HepG2 (cell line): ENCODE results near the gene SAMD9L. TPM values are rescaled to one million over a fixed set of nuclear protein-coding genes. Genes with fewer than 3 reads are reported as not detected.

ENCODE experiments used
- ATAC-seq: fragments of 200-7000 bp; cut with Tn5 transposase; 3 replicates; pipeline ENCODE4 v1.9.1; 2020; ENCODE audit warnings: mild to moderate bottlenecking, moderate library complexity
- BruUV-seq: library from RNA; stranded (reverse); fragments of 400-500 nt; replicated peaks from 2 replicates; lab custom pipeline; 2021; lab: Mats Ljungman, UMichigan
- CTCF ChIA-PET: fragments of 300-600 bp; formaldehyde crosslinking; extraction: SDS; loops from one replicate; lab custom pipeline; 2021; ENCODE audit warnings: low total read pairs, inconsistent platforms, low intra/inter-chr PET ratio; lab: Yijun Ruan, JAX
- POLR2A ChIA-PET: fragments of 350-600 bp; sonication (Branson Sonifier 250); formaldehyde crosslinking; loops from one replicate; lab custom pipeline; 2020; ENCODE audit warnings: antibody characterized with exemption, inconsistent platforms; lab: Yijun Ruan, JAX
- DNase-seq: peaks from one replicate; pipeline ENCODE4 v3.0.0-alpha.2; 2015; ENCODE audit warnings: low spot score
- FAIRE-seq: peaks from 3 replicates; lab custom pipeline; 2011; peaks lifted over from hg19 to GRCh38; lab: Jason Lieb, UNC
- H2AFZ ChIP-seq: one replicate; pipeline ENCODE4 v1.6.1; 2011; ENCODE audit warnings: low read length, inconsistent platforms
- H3K27ac ChIP-seq: fragments of 300-600 bp; 3 replicates; pipeline ENCODE4 v1.8.0; 2011; ENCODE audit warnings: mixed run types, mild to moderate bottlenecking, mixed read lengths, low read length, inconsistent platforms; ENCODE audit not compliant: insufficient read depth; ENCODE audit errors: extremely low read length
- H3K27me3 ChIP-seq, 2 experiments: fragments of 200-600 bp in 1 of 2; 2 replicates in 1 of 2; 3 replicates in 1 of 2; pipeline versions ENCODE4 v1.6.0 to v1.8.0; 2011; ENCODE audit warnings: low read length in 2 of 2, mild to moderate bottlenecking in 2 of 2, moderate library complexity in 2 of 2, inconsistent platforms in 1 of 2; ENCODE audit not compliant: insufficient read depth in 2 of 2, control insufficient read depth in 1 of 2
- H3K36me3 ChIP-seq, 2 experiments: fragments of 200-600 bp in 1 of 2; replicated peaks in 1 of 2; 2 replicates in 1 of 2; 3 replicates in 1 of 2; pipeline versions ENCODE4 v1.5.1 to v1.8.0; 2011; ENCODE audit warnings: low read length in 2 of 2, inconsistent platforms in 1 of 2; ENCODE audit not compliant: insufficient read depth in 2 of 2, control insufficient read depth in 1 of 2
- H3K4me1 ChIP-seq: 2 replicates; pipeline ENCODE4 v1.5.1; 2012; ENCODE audit warnings: low read length, inconsistent platforms; ENCODE audit not compliant: insufficient read depth
- H3K4me2 ChIP-seq: 2 replicates; pipeline ENCODE4 v1.6.0; 2011; ENCODE audit warnings: low read depth, low read length, inconsistent platforms
- H3K4me3 ChIP-seq, 3 experiments: fragments of 200-600 bp in 1 of 3; sonication (generic), shearing (Covaris generic) in 1 of 3; replicated peaks in 1 of 3; 2 replicates each; pipeline ENCODE4 v1.5.1; 2011 to 2016; ENCODE audit warnings: low read length in 3 of 3, inconsistent platforms in 2 of 3, low read depth in 2 of 3, mild to moderate bottlenecking in 2 of 3, control low read depth in 1 of 3, mixed read lengths in 1 of 3; ENCODE audit not compliant: insufficient read depth in 1 of 3
- H3K79me2 ChIP-seq: one replicate; pipeline ENCODE4 v1.6.1; 2011; ENCODE audit warnings: low read length, inconsistent platforms; ENCODE audit not compliant: insufficient read depth
- H3K9ac ChIP-seq: 2 replicates; pipeline ENCODE4 v1.6.0; 2011; ENCODE audit warnings: mild to moderate bottlenecking, low read depth, low read length, inconsistent platforms; ENCODE audit not compliant: insufficient read depth
- H3K9me3 ChIP-seq: 2 replicates; pipeline ENCODE4 v1.5.1; 2012; ENCODE audit warnings: mild to moderate bottlenecking, low read length
- H4K20me1 ChIP-seq: 2 replicates; pipeline ENCODE4 v1.6.0; 2011; ENCODE audit warnings: inconsistent platforms, mild to moderate bottlenecking, low read length, moderate library complexity; ENCODE audit not compliant: insufficient read depth
- HNF4G ChIP-seq, 2 experiments: sonication (generic) in 1 of 2; formaldehyde crosslinking in 1 of 2; IDR thresholded peaks; 2 replicates each; pipeline versions ENCODE4 v1.4.0 to v1.6.1; 2011 to 2020; ENCODE audit warnings: borderline replicate concordance in 2 of 2, low read depth in 2 of 2, mild to moderate bottlenecking in 2 of 2, low read length in 1 of 2, missing genetic modification reagents in 1 of 2, moderate library complexity in 1 of 2
- ISL2 ChIP-seq: sonication (generic); formaldehyde crosslinking; IDR thresholded peaks from 2 replicates; pipeline ENCODE4 v1.5.0; 2020; ENCODE audit warnings: missing genetic modification reagents
- MEF2D ChIP-seq: sonication (generic); formaldehyde crosslinking; IDR thresholded peaks from 2 replicates; pipeline ENCODE4 v1.5.1; 2020; ENCODE audit warnings: mild to moderate bottlenecking, missing genetic modification reagents
- NCOA5 ChIP-seq: sonication (generic); formaldehyde crosslinking; IDR thresholded peaks from 2 replicates; pipeline ENCODE4 v1.4.0; 2020; ENCODE audit warnings: missing genetic modification reagents
- NFE2 ChIP-seq: sonication (generic); formaldehyde crosslinking; IDR thresholded peaks from 2 replicates; pipeline ENCODE4 v1.4.0; 2020; ENCODE audit warnings: missing genetic modification reagents
- REXO4 ChIP-seq: sonication (generic); formaldehyde crosslinking; IDR thresholded peaks from 2 replicates; pipeline ENCODE4 v1.8.0; 2022; ENCODE audit warnings: missing genetic modification reagents, mild to moderate bottlenecking, borderline replicate concordance
- SP5 ChIP-seq: IDR thresholded peaks from 2 replicates; pipeline ENCODE4 v1.6.1; 2016; ENCODE audit warnings: low read depth, borderline replicate concordance
- UBTF ChIP-seq: sonication (generic); formaldehyde crosslinking; IDR thresholded peaks from 2 replicates; pipeline ENCODE4 v1.4.0; 2020; ENCODE audit warnings: mild to moderate bottlenecking, missing genetic modification reagents
- ZNF136 ChIP-seq: sonication (generic); formaldehyde crosslinking; IDR thresholded peaks from 2 replicates; pipeline ENCODE4 v1.8.1; 2022; ENCODE audit warnings: low read depth, mild to moderate bottlenecking, moderate library complexity, missing genetic modification reagents
- ZNF691 ChIP-seq: sonication (generic); formaldehyde crosslinking; IDR thresholded peaks from 2 replicates; pipeline ENCODE4 v1.4.0; 2020; ENCODE audit warnings: missing genetic modification reagents, low read depth, mild to moderate bottlenecking, borderline replicate concordance
- ZNF878 ChIP-seq: sonication (generic); formaldehyde crosslinking; IDR thresholded peaks from 2 replicates; pipeline ENCODE4 v1.8.1; 2023; ENCODE audit warnings: mild to moderate bottlenecking, missing genetic modification reagents, moderate library complexity
- WGBS: methylation state at CpG from one replicate; pipeline ENCODE4 v1.1.6; 2017; ENCODE audit warnings: low lambda C conversion rate; 5-methylcytosine and 5-hydroxymethylcytosine counted together
- in situ Hi-C: cut with HindIII; loops from 2 replicates; pipeline ENCODE4 v1.10.0; 2017; ENCODE audit warnings: low pct_unique_long_range_greater_than_20kb; ENCODE audit not compliant: extremely low pct_ligation_motif_present
- intact Hi-C: fragments of 100-400 bp; cut with micrococcal nuclease; formaldehyde crosslinking; loops from one replicate; pipeline ENCODE4 v1.10.0; 2022; ENCODE audit not compliant: unreplicated experiment
- polyA plus RNA-seq, 8 experiments: library from polyadenylated mRNA; depleted of rRNA in 3 of 8; stranded (reverse) in 7 of 8; unstranded in 1 of 8; fragments of >200 nt; fragmentation: Illumina TruSeq in 4 of 8; extraction: Trizol in 4 of 8; gene quantifications; 2 replicates each; pipeline versions ENCODE4 v1.2.1 to v1.2.3, GENCODE V29; 2011 to 2016; ENCODE audit warnings: low read depth in 4 of 8, missing spikeins in 1 of 8, mixed read lengths in 1 of 8; ENCODE audit not compliant: insufficient read depth in 1 of 8
- total RNA-seq, 5 experiments: library from RNA; depleted of rRNA; stranded (reverse); fragments of >200 nt; fragmentation: Illumina TruSeq; extraction: Trizol; gene quantifications; 2 replicates each; pipeline ENCODE4 v1.2.3, GENCODE V29; 2016; ENCODE audit warnings: low read depth in 1 of 5
- TF ChIP-seq, protein P1 (sequence below), 2 experiments: sonication (generic) in 1 of 2; formaldehyde crosslinking in 1 of 2; IDR thresholded peaks; 2 replicates each; pipeline versions ENCODE4 v1.4.0 to v1.6.1; 2016 to 2020; ENCODE audit warnings: borderline replicate concordance in 1 of 2, low read depth in 1 of 2, mild to moderate bottlenecking in 1 of 2, missing genetic modification reagents in 1 of 2

SAMD9L gene
- total and polyA plus RNA-seq, 2 of the 13 experiments (the other 11 are each of a cell fraction or from before 2014, with no cell fraction given) = not detected

- intact Hi-C loops = no loop called here
- no peak for FAIRE-seq
Measured at GRCh38 chr7:93132216-93132615, 16.0 kb downstream of the SAMD9L start.

More at GRCh38 chr7:93132216-93132615, 16.0 kb downstream of the SAMD9L start:
- ATAC-seq (no peak), DNase-seq (no peak)
- H3K4me3 ChIP-seq = no peak overlapping the region
- 13% methylated on average over 3 of the region's 3 CpGs for WGBS
- H3K36me3 ChIP-seq = no peaks in the 10 kb centered on the region
- H3K27me3 ChIP-seq = peaks cover 0 to 7% of the 10 kb centered on the region in 2 experiments; a peak in 2 of 5 replicates
- ChIA-PET POLR2A (no interaction called here), CTCF (no interaction called here)
- in situ Hi-C loops = no loop called here
- no peaks in the 10 kb centered on the region for H3K4me1 ChIP-seq
- TF ChIP-seq, protein P1, sequence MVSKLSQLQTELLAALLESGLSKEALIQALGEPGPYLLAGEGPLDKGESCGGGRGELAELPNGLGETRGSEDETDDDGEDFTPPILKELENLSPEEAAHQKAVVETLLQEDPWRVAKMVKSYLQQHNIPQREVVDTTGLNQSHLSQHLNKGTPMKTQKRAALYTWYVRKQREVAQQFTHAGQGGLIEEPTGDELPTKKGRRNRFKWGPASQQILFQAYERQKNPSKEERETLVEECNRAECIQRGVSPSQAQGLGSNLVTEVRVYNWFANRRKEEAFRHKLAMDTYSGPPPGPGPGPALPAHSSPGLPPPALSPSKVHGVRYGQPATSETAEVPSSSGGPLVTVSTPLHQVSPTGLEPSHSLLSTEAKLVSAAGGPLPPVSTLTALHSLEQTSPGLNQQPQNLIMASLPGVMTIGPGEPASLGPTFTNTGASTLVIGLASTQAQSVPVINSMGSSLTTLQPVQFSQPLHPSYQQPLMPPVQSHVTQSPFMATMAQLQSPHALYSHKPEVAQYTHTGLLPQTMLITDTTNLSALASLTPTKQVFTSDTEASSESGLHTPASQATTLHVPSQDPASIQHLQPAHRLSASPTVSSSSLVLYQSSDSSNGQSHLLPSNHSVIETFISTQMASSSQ (IDR thresholded peaks at IDR 0.05; ENCODE audit: low read depth) = no peak
- TF ChIP-seq, protein P1 (CRISPR knock-in tag; IDR thresholded peaks at IDR 0.05; ENCODE audit: borderline replicate concordance) = no peak
- no peak for TF ChIP-seq MEF2D (CRISPR knock-in tag)
- TF ChIP-seq SP5 (CRISPR knock-in tag) = no peak
- TF ChIP-seq ZNF691 = no peak
- no peak for TF ChIP-seq REXO4 (CRISPR knock-in tag)
- TF ChIP-seq UBTF (CRISPR knock-in tag) = no peak
- TF ChIP-seq NFE2 (CRISPR knock-in tag) = no peak
- TF ChIP-seq NCOA5 (CRISPR knock-in tag) = no peak
- no peak for TF ChIP-seq ZNF136 (CRISPR knock-in tag)
- no peak for TF ChIP-seq ZNF878 (CRISPR knock-in tag)
- TF ChIP-seq ISL2 (CRISPR knock-in tag) = no peak
- TF ChIP-seq HNF4G (IDR thresholded peaks at IDR 0.05; ENCODE audit: borderline replicate concordance, low read depth, low read length) = no peak
- TF ChIP-seq HNF4G (CRISPR knock-in tag; IDR thresholded peaks at IDR 0.05; ENCODE audit: borderline replicate concordance, low read depth) = no peak
- no peak overlapping the region for H3K4me2 ChIP-seq
- no peak overlapping the region for H3K27ac ChIP-seq
- no peak overlapping the region for H2AFZ ChIP-seq
- no peaks in the 10 kb centered on the region for H4K20me1 ChIP-seq
- H3K9me3 ChIP-seq = no peaks in the 10 kb centered on the region; the same call in 1 of the 2 replicates
- H3K79me2 ChIP-seq = no peaks in the 10 kb centered on the region
- no TSS peak for BruUV-seq
- H3K9ac ChIP-seq = no peak overlapping the region
